Activated CD4-positive, CD25-positive, alpha-beta regulatory T cell treated with anti-CD3 and anti-CD28 coated beads, Interleukin-2, amount 50 U/mL, for 72 hours (primary cell): ENCODE measurements around the gene EML2.

ENCODE experiments used
- DNase-seq: peaks from one replicate; pipeline ENCODE4 v3.0.0; 2021

The EML2 gene

DNA sequence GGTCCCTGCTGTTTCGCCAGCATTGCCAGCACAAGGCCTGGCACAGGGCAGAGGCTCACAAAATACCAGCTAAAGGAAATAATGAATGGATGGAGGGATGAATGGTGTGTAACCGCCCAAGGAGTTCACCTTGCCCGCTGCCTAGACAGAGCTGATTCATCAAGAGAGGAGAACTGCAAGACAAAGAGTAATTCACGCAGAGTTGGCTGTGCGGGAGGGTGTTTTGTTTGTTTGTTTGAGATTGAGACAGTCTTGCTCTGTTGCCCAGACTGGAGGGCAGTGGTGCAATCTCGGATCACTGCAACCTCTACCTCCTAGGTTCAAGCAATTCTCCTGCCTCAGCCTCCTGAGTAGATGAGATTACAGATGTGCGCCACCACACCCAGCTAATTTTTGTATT lies 57.6 kb downstream of the EML2 start:
- no peak for DNase-seq

DNA sequence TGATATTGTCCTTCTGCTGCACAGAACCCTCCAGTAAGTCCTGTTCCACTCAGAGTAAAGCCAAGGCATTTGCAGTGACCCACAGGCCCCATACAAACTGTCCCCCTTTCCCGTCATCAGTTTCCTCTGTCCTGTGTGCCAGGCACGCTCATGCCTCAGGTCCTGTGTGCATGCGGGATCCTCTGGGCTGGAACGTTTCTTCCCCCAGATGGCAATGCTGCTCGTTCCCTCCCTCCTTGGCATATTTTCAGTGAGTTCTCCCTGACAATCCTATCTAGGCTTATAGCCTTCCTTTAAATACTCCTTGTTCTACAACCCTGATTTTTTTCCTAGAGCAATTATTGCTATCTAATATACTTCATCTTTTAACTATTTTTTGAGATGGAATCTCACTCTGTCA lies 60.3 kb downstream of the EML2 start:
- DNase-seq: no peak

DNA sequence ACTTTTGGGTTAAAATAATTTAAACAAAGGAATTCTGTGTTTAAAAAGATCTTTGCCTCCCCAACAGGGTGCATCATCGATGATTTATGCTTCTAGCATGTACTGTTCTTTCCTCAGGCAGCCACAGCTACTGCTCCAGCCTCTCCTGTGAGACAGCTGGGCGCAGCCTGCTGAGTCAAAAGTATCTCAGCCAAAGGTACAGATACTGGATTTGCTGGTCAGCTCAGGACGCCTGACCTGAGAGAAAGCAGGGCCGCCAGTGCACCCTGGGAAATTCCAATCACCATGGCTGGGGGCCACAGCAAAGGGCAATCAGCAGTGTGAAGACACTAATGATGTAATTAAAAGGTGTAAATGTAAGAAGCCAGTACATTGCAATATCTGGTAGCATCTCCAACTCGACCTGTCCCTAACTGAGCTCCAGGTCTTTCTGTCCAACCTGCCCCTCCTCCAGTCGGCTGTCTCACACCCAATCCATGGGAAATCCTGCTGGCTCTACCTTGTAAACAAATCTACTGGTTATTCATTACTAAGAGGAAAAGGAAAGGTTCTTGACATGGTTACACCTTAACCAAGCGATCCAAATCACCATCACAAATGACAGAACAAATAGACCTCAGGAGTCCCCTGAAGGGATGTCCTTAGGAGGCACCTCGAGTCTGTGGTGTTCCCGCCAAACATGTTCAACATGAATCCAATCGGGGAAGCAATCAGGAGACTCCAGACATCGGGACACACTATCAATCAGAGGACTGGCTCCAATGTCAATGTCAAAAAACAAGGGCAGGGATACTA lies 61.9 kb downstream of the EML2 start:
- DNase-seq: no peak

- DNase-seq: no peak
These were observed 62.5 kb downstream of the EML2 start for GRCh38 chr19:45576682-45577081.

DNA sequence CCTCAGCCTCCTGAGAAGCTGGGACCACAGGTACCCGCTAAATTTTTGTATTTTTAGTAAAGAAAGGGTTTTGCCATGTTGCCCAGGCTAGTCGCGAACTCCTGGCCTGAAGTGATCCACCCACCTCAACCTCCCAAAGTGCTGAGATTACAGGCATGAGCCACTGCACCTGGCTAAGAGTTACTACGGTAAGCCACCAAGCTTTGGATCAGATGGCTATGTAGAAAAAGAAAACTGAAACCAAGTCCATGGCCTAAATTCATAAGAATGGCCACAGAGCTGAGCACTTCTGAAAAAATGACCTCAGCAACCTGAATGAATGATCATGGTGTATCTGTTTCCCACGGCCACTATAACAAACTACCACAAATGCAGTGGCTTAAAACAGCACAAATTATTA lies 64.0 kb downstream of the EML2 start:
- no peak for DNase-seq

DNA sequence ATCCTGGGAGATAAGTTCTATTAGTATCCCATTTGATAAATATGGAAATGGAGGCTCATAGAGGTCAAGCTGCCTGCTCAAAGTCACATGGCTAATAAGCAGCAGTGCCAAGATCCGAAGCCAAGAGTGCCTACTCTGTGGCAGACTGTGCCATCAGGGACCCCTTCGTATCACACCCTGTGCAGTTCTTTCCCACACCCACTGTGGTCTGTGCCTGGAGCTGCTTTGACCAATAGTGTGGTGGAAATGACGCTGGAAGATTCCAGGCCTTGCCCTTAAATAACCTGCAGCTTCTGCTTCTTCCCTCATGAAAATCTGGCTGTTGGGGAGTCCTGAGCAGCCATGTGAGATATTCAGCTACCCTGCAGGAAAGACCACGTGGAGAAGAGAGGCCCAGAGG lies 64.7 kb downstream of the EML2 start:
- DNase-seq: no peak

- DNase-seq: no peak
These were observed 67.6 kb downstream of the EML2 start for GRCh38 chr19:45571457-45572220.

- DNase-seq: peak; percentile 64
These were observed 69.4 kb downstream of the EML2 start for GRCh38 chr19:45569619-45570421.

DNA sequence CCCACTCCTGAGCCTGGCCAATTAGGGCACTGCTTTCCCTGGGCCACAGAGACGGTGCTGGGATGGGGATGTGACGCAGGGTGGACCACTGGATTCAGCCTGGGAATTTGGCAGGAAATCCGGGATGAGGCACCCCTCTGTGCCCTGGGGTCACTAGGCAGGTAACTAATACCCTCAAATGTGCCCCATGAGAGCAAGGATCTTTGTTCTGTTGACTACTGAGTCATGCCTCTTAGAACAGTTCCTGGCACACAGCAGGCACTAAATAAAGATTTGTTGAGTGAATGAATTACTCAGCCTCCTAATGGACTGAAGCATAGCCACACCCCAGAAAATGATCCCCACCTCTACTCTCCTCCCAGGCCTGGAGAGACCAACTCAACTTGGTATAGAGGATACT lies 70.5 kb downstream of the EML2 start:
- no peak for DNase-seq

- DNase-seq: no peak
These were observed 71.6 kb downstream of the EML2 start for GRCh38 chr19:45567609-45568008.

DNA sequence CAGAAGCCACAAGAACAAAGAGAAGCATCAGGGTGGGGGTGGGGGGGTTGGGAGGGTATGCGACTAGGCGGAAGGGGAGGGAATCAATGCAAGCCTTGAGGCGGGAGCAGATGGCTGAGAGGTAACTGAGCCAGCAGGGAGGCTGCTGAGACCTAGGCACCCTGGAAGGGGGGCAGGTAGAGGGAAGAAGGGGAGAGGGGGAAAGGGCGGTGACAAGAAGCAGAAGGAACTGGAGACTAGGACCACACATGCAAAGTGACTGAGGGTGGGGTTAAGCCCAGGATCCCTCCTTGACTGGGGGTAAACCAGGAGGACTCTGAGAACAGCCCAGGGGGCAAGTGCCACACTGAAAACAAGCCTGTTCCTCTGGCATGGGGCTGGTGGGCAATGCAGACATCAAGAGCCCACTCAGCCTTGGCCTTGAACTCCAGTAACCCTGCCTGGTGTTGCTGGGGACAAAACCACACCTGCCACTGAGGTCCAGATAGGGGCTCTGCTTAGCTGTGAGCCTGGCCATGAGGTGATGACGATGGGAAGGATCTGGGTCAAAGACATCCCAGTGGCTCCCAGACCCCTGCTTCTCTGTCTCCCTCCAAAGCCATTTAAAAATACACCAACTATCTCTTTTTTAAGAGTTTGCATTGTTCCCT lies 74.9 kb downstream of the EML2 start:
- no peak for DNase-seq

DNA sequence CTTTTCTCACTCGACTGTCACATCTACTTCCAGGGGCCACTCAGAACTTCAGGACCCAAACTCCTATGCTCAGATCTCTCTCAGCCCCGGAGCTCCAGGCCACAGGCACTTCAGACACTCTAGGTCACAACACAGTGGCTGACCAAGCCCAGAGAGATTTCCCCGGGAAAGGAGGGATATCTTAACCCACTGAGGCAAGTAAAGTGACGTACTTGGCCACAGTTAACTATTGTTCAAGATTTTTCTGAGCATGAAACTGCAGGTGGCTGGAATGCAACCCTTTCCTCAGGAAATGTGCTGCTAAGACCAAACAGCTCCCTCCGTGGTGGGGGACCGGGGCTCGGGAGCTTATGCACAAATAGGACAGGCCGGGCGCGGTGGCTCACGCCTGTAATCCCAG lies 78.5 kb downstream of the EML2 start:
- DNase-seq: no peak

- DNase-seq: no peak
These were observed 79.2 kb downstream of the EML2 start for GRCh38 chr19:45560038-45560437.
